HG03521 (cell line): Measurements from ENCODE around the gene ELAVL2.
A peak's percentile ranks its signal among the peaks of the same experiment; 100 is the strongest.

Source experiments
- ATAC-seq: cut with Tn5 transposase; IDR thresholded peaks from one replicate; pipeline ENCODE4 v1.9.1; 2021; ENCODE audit warnings: mild to moderate bottlenecking, moderate library complexity; ENCODE audit not compliant: unreplicated experiment

Gene ELAVL2

DNA sequence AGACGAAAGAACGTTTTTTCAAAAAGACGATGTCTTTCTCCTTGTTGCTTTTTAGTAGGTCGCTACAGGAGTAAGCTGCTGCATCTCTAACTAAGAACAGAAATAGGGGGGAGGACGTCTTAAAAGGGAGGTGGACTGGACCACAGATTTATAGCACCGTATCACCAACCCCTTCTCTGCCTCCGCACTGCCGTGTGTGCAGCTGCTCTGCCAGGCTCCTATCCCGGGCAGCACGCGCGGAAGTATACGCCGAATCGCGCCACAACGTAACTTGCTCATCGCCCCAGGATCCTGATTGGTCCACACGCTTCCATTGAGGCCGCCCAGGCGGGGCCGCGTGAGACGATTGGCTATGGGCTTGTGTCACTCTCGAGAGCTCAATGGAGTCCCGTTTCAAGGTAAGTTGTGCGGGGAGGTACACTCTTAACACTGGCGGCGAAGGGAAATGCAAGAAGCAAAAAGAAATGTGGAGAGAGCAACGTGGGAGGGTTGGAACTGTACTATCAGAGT, at the start of gene ELAVL2:
Gene ELAVL2 (minus strand): TSS at position 121 of the 510 bp plus-strand sequence. CDS start 64,006 bp downstream, outside the sequence.
- peak; percentile 74 for ATAC-seq

DNA sequence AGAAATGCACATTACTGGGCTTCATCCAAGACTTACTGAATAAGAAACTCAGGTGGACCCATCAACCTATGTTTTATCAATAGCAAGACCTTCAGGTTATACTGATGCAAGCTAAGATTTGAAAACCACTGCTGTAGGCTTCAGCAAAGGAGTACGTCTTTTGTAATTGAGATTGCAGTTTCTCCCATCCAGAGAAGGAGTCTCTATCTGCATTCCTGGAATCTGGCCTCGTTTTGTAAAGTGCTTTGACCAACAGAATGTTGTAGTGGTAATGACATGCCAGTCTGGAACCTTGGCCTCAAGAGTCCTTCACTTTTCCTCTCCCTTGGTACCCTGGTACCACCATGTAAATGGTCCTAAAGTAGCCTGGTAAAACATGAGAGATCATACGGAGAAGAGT, 32.2 kb upstream of the ELAVL2 start:
- ATAC-seq: no peak

DNA sequence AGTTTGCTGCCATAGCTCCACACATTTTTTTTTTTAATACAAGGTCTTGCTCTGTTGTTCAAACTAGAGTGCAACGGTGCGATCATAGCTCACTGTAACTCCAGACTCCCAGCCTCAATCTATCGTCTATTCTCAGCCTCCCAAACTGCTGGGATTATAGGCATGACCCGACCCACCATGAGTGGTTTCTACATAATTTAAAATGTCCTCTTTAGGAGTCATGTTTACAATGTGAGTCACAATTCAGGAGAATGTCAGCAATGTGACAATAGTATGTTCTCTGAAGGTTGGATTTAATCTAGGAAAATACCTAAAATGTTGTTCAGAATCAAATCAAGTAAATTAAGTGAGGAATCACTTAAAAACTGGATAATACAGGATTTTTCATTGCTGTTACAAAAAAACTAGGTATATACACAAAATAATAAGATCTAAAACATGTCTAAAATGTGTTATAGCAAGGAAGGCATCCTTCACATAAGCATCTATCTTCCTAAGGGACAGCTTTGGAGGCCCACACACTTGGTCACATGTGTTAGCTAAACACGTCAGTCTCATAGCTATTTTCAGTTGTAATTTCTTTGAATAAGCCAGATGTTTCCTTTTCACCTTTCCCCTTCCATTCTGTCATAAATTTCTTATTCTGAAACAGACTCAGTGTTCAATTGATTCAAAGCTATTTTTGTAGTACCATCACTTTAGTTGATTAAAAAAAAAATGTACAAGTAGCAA, 30.0 kb upstream of the ELAVL2 start:
- no peak for ATAC-seq

DNA sequence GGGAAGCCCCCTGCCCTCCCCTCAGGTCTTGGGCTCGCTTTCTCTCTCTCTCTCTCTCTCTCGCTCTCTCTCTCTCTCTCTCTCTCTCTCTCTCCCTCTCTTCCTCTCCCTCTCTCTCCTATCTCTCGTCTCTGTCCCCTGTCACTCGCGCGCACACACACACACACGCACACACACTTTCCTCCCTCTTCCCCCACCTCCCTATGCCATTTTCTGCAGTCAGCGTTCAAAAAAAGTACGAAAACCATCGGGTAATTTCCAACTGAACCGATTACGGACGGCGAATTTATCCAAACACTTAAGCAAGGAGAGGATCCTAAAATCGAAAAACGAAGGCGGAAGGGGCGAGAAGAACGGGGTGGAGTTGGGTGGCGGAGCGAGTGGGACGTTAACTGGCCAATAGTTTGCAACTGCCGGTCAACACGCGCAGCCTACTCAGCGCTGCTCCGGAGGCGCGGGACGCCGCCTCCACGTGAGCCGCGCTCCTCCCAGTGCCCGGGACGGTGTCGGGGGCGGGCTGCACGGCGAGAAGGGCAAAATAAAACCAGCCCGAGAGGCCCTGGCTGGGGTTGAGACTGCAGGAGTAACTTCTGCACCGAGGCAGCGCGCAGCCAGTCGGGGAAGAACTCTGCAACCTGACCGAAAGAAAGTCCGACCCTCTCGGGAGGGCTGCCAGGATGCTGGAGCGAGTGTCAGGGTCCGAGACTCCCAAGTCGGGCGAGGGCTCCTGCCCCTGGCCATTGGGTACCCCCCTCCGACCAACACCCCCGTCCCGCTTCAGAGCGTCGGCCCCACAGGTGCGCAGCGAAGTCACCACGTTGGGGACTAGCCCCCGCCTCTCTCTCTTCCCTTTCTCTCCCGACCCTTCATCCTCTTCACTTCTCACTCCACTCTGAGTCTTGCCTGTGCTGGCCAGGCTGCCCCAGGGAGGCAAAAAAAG, 24.9 kb upstream of the ELAVL2 start:
- ATAC-seq: no peak

DNA sequence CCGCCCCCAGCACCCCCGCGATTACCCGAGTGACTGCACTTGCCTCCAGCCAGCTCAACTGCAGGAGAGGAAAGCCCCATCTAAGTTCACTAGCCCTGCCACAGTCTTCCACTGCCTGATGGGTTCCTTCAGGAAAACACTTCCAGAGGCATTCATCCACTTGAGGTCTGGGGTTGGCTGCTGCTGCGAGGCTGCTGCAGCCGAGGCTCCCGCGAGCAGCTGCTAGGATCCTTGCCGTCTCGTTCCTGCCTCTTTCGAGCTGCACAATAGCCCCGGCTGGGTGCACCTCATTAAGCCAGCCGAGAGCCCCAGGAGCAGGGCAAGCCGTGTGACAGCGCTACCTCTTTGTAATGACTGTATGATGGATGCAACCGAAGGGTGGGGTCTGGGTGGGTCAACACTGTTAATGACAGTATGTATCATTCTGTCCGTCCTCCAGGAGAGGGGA, 24.2 kb upstream of the ELAVL2 start:
- no peak for ATAC-seq

DNA sequence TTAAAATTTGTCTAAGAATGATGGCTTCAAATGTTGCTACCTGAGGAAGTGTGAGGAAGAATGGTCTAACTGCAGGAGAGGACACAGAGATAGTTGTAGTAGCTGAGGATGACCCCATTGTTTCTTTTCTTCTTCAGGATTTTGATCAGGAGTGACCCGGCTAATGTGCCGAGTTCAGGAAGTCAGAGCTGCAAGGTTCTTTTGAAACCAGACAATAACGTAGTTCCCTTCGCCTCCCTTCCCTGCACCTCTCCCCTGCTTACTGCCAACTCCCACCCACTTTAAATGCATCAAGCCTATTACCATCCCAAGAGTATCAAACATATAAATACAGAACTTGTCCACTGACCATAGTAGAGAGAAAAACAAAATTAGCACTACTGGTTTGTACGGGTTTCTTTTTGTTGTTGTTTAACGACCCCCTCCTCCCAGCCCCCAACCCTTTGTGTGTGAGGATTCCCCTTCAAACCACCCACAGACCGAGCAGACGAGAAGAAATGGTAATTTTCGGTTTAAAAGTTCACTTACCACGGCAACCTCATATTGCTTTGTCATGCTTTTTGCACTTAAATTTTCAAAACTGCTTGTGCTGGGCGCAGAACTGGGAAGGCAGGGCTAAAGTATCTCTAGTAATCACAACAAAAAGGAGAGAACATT, 23.5 kb upstream of the ELAVL2 start:
- no peak for ATAC-seq

DNA sequence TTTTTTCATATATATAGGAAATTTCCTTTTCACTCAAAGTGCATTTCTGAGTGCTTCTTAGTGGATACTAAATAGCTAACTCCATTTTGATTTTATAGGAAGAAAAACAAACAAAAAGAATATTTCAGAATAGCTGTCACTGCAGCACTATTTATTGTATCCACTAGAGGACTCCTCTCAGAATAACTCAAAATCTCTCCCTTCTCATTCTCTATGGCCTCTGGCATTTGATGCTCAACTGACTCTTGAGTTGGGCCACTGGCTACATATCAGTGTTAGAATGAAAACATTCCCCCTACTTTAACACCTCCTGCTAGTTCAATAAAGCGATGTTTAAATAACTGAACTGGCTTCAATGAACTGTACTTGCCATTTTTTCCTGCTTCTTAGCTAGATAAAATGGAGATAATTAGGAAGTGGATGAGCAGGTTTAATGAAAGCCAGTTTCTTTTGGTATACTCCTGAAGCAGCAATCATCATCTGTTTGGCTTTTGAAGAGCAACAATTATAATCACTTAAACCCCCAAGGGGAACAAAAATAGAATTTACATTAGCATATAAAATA, 16.6 kb upstream of the ELAVL2 start:
- ATAC-seq: no peak

DNA sequence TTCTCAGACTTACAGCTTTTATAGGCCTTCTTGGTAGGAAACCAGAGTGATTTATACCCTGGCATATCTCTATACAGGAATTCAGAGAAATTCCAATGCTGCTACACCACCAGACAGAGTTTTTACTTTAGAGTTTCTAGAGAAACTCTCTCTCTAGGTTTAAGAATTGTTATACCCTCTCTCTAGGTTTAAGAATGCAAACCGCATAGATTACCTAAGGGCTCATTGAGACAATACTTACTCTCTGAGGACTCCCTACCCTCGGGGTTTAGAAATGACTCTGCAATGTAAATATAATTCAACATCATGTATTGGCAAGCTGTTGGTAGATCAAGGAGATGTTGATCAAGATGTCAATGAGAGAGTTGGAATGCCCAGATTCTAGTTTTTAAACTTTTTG, 15.3 kb upstream of the ELAVL2 start:
- ATAC-seq: no peak

DNA sequence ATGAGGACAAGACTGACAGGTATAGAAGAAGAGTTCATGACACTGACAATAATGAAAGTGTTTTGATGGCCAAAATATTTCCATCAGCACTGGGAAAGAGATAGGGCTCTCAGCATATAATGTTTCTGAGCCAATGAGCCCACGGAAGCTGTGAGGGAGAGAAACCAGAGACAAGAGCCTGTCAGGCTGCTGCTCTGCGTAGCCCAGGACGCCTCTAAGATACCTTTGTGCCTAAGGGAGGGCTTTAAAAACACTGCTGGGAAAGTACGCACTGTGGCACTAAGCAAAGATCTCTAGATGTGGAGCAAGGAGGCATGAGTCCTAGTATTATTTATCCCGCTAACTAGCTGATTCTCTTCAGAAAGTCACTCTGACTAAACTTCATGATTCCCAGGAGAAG, 11.0 kb upstream of the ELAVL2 start:
- ATAC-seq: no peak

DNA sequence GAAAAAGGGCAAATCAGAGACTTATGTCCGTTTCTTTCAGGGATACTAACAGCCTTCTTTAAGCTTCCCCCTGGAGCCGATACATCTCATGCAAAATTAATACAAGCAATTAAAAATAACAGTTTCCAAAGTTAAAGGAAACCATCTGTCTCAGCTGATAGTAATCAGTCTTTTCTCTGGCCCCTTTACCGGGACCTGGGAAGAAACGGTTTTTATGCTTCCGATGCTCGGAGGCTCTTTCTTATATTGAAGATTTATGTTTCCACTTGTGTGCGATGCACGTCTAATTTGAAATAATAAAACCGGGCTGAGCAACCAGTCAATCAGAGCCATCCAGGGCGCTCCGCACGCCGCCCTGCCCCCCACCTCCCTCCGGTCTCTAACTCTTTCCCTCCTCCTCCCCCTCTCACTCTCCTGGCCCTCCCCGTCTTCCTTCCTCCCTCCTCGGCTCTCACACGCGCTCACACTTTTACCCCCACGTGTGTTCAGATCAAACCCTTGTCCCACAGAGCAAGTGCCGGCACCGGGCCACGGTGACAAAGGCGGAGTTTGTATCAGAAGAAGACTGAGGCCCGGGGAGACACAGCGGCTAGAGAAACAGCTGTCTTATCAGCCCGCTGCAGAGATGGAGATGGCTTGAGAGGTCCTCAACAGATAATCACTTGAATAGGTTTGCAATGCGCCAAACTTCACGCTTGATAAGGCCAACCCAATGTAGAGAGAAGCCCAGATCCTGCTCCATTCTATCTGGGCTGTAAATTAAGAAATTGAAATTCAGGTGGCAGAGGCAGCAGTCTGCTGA, 5.1 kb upstream of the ELAVL2 start:
- ATAC-seq: no peak

DNA sequence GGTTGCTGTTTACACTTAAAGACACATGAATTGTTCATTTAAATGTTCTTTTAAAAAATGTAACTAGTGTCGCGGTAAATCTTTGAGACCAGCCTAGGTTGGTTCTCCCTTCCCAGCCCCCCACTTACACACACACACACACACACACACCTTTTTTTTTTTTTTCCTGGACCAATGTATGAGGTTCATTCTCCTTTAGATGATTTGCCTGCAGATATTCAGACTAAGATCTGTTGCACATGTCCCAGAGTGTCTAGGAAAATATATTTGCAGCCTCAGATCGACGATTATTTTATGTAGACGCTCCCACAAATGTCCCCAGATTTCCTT, 4.4 kb upstream of the ELAVL2 start:
- ATAC-seq: no peak

DNA sequence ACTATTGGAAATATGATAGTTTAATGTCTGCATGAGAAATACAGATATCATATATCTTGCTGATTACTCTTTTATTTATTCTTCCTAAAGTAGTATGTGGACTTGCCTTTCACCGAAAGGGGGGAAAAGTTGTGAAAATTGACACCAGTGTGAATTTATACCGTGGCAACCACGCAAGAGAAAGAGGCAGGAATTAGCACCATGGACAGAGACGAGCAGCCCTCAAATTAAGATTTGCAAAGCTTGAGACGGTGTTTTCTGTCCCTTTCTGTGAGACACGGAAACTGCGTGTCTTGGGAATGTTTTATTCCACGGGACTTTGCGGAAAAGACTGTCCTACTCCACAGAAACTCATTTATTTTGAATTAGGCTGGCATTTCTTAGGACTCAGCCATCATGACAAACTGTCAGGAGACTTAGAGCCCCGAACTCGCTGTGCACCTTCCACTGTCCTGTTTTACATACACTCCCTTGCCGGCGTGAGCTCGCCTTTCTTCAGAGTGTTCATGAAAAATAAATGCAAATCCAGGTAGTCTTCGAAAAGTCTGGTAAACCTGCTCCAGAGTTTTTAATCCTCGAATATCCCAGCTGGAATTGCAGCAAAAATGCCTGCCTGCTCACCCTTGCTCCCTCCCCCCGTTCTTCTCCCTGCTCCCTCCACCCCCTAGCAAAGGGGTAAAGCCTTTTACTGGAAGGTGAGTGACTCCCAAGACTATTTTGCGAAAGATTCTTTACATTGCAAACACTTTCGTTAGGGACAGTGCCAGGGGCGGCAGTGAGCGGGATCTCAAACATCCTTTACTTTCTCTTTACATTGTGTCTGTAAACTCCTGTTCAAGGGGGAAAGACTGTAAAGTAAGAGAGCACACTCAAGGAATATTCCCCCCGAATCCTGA, 3.8 kb upstream of the ELAVL2 start:
- ATAC-seq: no peak

DNA sequence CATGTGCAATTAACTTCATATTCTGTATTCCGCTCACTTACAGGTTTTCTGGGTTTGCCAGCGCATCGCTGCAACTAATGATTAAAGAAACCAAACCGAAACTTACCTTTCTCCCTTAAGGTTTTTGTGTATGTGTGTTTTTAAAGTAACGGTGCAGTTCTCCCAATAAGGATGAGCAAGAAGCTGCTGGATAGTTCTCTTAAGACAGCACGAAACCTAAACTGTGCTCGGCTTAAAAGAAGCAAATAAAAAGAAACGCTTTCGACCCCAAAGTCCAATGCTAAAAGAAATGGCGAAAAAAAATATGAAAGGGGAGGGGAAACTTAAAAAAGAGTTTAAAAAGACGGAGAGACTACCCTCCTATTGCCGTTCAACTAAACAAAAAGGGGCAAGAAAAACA, 340 bp downstream of the ELAVL2 start:
- no peak for ATAC-seq

DNA sequence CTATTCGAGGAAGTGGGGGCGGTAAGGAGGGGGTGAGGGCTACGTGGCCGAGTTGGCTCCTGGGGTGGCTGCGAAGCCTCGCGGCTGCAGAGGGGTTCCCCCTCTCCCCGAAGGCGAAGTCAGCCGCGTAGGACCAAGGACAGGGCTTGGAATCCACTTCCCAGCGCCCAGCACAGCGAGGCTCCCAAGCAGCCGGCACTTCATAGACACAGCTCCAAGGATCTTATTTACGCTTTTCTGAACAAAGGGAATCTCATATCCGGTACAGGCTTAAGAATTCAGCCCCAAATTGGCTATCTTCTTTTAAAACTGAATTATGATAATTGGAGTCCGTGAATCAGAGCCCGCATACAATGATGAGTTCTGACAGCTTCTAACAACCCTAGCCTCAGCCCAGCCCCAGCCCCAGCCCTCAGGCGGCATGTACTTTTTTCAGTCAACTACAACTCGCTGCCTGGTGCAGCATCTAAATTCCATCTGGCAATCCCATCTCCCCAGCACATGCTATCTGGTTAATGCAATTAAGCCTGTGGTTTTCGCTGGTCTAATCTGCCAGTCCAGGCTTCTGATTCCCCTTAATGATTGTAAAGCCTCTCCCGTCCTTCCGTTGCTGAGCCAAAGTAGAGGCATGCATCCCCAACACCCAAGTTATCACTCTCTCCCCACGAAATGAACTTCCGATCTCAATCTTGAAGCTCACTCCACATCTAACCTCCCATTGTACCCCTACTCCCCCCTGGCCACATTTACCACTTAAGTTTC, 1.0 kb downstream of the ELAVL2 start:
- ATAC-seq: no peak

DNA sequence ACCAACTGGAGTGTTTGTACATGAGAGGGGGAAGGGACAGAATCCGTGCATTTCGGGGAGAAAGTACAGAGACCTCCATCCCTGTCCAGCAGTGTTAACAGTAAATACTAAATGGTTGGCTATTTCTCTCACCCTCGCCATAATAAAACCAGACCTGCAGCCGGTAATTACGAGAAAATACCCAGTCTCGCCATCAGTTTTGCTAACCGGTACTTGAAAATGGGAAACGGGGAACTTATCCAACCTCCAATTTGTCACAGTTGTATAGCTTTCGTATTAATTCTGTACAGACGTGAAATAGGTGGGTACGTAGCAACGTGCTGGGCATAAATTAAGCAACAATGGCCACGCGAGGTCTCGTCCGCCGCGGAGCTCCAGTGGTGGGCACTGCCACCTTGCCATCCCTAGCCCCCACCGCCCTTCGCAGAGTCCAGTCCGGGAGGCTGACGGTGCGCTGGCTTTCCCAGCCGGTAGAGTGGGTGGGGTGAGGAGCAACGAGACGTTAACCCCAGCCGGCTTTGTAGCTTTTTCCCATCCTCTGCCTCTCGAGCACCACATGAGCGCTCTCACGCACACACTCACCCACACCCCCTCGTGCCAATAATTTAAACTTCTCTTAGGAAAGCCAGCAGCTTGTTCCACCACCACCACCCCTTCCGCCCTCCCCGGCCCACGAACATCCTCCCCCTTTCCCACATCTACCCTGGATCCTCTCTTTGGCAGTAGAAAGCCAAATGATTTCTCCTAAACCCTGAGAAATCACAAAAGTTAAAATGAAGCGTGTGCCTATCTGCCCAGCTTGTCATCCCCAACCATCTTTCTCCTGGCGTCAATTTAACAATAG, 1.8 kb downstream of the ELAVL2 start:
- no peak for ATAC-seq

DNA sequence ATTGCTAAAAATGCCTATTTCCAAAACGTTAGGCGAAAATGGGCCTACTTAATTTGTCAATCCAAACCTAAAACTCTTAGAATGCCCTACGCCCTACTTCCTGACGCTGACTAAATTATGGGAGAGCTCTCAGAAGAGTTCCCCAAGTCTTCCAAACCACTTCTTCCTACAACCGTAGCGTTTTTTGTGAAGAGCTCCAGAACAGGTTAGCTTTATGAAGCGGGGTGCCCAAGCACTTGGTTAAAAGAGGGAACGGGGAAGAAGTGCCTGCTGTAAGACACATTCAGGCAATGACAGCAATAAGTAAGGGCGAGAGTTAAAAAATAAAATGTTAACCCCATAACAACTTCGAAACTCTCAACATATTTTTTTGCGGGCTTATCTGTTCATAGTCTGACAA, 2.8 kb downstream of the ELAVL2 start:
- no peak for ATAC-seq

DNA sequence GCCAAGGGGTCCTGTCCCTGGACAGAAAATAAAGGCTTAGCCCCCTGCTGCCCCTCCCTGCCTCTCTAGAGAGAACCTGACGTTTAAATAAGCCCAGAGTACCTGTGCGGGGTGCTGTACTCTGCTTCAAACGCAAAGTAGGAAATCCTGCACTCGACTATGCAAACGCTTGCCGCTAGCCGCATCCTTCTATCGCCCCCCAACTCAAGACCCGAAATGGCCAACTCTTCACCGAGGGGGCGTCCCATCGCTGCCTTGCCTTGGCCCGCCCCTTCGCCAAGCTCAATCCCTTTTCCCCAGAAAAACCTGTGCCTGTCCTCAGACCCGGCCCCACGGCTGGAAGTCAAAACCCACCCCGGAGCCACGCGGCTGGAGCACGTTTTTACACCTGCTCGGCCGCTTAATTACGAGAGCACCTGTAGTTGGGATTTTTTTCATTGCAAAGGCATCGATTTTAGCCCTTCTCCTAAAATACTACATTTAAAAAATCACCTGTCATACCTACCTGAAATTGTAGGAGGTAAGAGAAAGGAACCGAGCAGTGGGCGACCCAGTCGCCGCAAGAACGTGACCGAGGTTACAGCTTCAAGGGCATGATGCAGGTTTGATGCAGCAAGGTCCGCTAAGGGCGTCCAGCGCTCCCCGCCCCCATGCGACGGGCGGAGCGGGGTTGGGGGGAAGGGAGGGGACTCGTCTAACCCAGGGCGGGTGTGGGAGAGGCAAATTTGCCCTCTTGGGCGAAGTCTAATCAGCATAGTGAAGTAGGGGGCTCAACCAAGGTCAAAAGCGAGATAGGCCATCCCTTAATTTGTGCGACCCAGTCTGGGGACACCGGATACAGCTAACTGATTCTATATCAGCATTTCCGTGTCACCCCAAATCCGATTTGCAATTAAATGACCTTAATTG, 3.5 kb downstream of the ELAVL2 start:
- no peak for ATAC-seq
